MCF 10A (cell line): ENCODE data around the gene PDLIM4. TPM values are rescaled to one million over a fixed set of nuclear protein-coding genes. Genes with fewer than 3 reads are reported as not detected.

Experiments used
- BruUV-seq: library from RNA; stranded (reverse); fragments of 400-500 nt; replicated peaks from 2 replicates; lab custom pipeline; 2021; lab: Mats Ljungman, UMichigan
- CTCF ChIA-PET: fragments of 300-600 bp; sonication (Branson Sonifier 250); formaldehyde crosslinking; extraction: SDS; loops from one replicate; lab custom pipeline; 2021; ENCODE audit warnings: antibody characterized with exemption, inconsistent platforms; lab: Yijun Ruan, JAX
- POLR2A ChIA-PET: fragments of 300-600, 350-650 bp; sonication (Branson Sonifier 250); formaldehyde crosslinking; extraction: SDS; loops from one replicate; lab custom pipeline; 2020; ENCODE audit warnings: antibody characterized with exemption, inconsistent platforms; lab: Yijun Ruan, JAX
- DNase-seq: peaks from one replicate; pipeline ENCODE4 v3.0.0-alpha.2; 2018; ENCODE audit not compliant: unreplicated experiment
- H3K27ac Mint-ChIP-seq: one replicate; pipeline ENCODE4 v1.8.0; 2022; ENCODE audit warnings: mild to moderate bottlenecking, low read depth, mixed read lengths; ENCODE audit not compliant: unreplicated experiment
- H3K27me3 Mint-ChIP-seq: one replicate; pipeline ENCODE4 v1.8.0; 2022; ENCODE audit warnings: mixed read lengths; ENCODE audit not compliant: insufficient read depth, unreplicated experiment
- H3K36me3 Mint-ChIP-seq: one replicate; pipeline ENCODE4 v1.8.0; 2022; ENCODE audit warnings: mild to moderate bottlenecking, moderate library complexity, mixed read lengths; ENCODE audit not compliant: insufficient read depth, unreplicated experiment
- H3K4me1 Mint-ChIP-seq: one replicate; pipeline ENCODE4 v1.8.0; 2022; ENCODE audit warnings: mixed read lengths; ENCODE audit not compliant: insufficient read depth, unreplicated experiment
- H3K4me3 Mint-ChIP-seq: one replicate; pipeline ENCODE4 v1.8.0; 2022; ENCODE audit warnings: mild to moderate bottlenecking, moderate library complexity, mixed read lengths; ENCODE audit not compliant: unreplicated experiment
- H3K9me3 Mint-ChIP-seq: one replicate; pipeline ENCODE4 v1.8.0; 2022; ENCODE audit warnings: mixed read lengths; ENCODE audit not compliant: unreplicated experiment
- intact Hi-C: fragments of 100-400 bp; cut with micrococcal nuclease; formaldehyde crosslinking; loops from 2 replicates; pipeline ENCODE4 v1.14.1; 2022
- total RNA-seq: library from RNA; stranded (reverse); gene quantifications from 2 replicates; pipeline ENCODE4 v1.2.3, GENCODE V29; 2022
- TF ChIP-seq, protein P1 (sequence below): fragments of 200-600 bp; IDR thresholded peaks from one replicate; pipeline ENCODE4 v1.8.0; 2022; ENCODE audit warnings: antibody characterized with exemption, mild to moderate bottlenecking; ENCODE audit not compliant: unreplicated experiment

Gene PDLIM4
- total RNA-seq, 1 experiment from 2014 or later, result 101 TPM

DNA sequence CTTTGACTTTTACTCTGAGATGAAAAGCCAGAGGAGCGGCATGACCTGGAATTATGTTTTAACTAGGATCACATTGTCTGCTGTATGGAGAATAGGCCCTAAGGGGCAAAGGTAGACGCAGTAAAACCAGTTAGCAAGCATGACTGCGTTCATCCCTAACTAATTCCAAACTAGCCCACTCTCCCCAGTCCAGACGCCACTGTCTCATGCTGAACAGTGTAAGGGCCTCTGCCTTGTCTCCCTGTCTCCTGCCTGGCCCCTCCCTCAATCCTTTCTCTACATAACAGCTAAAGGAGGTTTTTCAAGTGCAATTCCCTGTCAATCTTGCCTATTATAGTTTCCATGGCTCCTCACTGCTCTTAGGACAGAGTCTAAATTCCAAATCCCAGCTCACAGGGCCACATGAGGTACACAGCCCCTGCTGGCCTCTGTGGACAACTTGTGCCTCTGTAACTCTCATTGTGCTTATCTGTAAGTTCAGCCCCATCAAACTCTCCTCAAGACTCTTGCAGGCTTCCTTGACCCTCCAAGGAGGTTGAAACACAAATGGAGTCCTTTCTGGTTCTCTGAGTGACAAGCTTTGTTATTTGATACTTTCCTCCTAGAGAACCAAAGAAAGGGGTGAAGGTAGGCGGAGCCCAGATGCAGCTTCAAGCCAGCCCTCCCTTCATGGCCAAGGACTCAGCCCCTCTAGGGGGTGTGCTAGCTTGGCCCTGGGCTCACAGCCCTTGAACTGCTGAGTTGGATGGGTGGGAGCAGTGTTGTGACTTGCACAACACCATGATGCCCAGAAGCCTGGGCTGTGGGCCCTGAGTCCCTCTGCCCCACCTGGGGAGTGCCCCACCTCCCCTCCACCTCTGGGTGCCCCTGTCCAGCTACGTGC lies 20.7 kb downstream of the PDLIM4 start:
- ChIA-PET POLR2A (interaction anchor here (0.6 to 2.2 kb wide), 4 partner anchors 8 to 40 kb away, joined by 3 to 10 read pairs (median 6); partner anchors contain the start of gene SLC22A4), CTCF (interaction anchor here (0.7 to 2.2 kb wide), 8 partner anchors 15 to 106 kb away, joined by 3 to 8 read pairs (median 4); partner anchors contain the start of gene SLC22A4)
- TF ChIP-seq, protein P1, sequence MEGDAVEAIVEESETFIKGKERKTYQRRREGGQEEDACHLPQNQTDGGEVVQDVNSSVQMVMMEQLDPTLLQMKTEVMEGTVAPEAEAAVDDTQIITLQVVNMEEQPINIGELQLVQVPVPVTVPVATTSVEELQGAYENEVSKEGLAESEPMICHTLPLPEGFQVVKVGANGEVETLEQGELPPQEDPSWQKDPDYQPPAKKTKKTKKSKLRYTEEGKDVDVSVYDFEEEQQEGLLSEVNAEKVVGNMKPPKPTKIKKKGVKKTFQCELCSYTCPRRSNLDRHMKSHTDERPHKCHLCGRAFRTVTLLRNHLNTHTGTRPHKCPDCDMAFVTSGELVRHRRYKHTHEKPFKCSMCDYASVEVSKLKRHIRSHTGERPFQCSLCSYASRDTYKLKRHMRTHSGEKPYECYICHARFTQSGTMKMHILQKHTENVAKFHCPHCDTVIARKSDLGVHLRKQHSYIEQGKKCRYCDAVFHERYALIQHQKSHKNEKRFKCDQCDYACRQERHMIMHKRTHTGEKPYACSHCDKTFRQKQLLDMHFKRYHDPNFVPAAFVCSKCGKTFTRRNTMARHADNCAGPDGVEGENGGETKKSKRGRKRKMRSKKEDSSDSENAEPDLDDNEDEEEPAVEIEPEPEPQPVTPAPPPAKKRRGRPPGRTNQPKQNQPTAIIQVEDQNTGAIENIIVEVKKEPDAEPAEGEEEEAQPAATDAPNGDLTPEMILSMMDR, result no peak
- peaks cover 10% of the 10 kb centered on the region for H3K27me3 Mint-ChIP-seq
- H3K36me3 Mint-ChIP-seq, result peaks cover 19% of the 10 kb centered on the region
- no peaks in the 10 kb centered on the region for H3K9me3 Mint-ChIP-seq
- BruUV-seq, result no TSS peak
- H3K4me1 Mint-ChIP-seq, result no peaks in the 10 kb centered on the region
- no peak for DNase-seq
- no peak overlapping the region for H3K27ac Mint-ChIP-seq
- H3K4me3 Mint-ChIP-seq, result no peak overlapping the region
- intact Hi-C loops, result no loop called here

- POLR2A ChIA-PET, result interaction anchor here (0.6 to 3.1 kb wide), 6 partner anchors 14 to 540 kb away, joined by 3 to 17 read pairs (median 4); partner anchors contain the start of gene SLC22A4
- intact Hi-C loops, result no loop called here
- CTCF ChIA-PET, result interaction anchor here (0.6 to 4.7 kb wide), 7 partner anchors 14 to 968 kb away, joined by 3 to 32 read pairs (median 4); partner anchors contain the start of gene SLC22A4
- no peak for DNase-seq
- H3K27ac Mint-ChIP-seq, result no peak overlapping the region
- H3K4me1 Mint-ChIP-seq, result no peaks in the 10 kb centered on the region
- H3K36me3 Mint-ChIP-seq, result peaks cover 8% of the 10 kb centered on the region
- no TSS peak for BruUV-seq
- no peaks in the 10 kb centered on the region for H3K9me3 Mint-ChIP-seq
- H3K4me3 Mint-ChIP-seq, result no peak overlapping the region
- peaks cover 10% of the 10 kb centered on the region for H3K27me3 Mint-ChIP-seq
- TF ChIP-seq, protein P1, result no peak
These were observed 22.3 kb downstream of the PDLIM4 start for GRCh38 chr5:132279801-132280200.

- H3K9me3 Mint-ChIP-seq, result no peaks in the 10 kb centered on the region
- no TSS peak for BruUV-seq
- ChIA-PET CTCF (interaction anchor here (0.6 to 4.7 kb wide), 16 partner anchors 8 to 1943 kb away, joined by 3 to 32 read pairs (median 3); partner anchors contain the start of gene SLC22A4), POLR2A (interaction anchor here (0.6 to 3.1 kb wide), 4 partner anchors 10 to 540 kb away, joined by 3 to 17 read pairs (median 5); partner anchors contain the start of gene SLC22A4)
- no peaks in the 10 kb centered on the region for H3K4me1 Mint-ChIP-seq
- H3K4me3 Mint-ChIP-seq, result no peak overlapping the region
- no peak for DNase-seq
- peaks cover 10% of the 10 kb centered on the region for H3K27me3 Mint-ChIP-seq
- no peaks in the 10 kb centered on the region for H3K36me3 Mint-ChIP-seq
- TF ChIP-seq, protein P1, result no peak
- intact Hi-C loops, result no loop called here
- H3K27ac Mint-ChIP-seq, result no peak overlapping the region
These were observed 23.1 kb downstream of the PDLIM4 start for GRCh38 chr5:132280371-132281240.
